CD8-positive, alpha-beta memory T cell (primary cell): ENCODE results near the gene TTLL6. TPM values are rescaled to one million over a fixed set of nuclear protein-coding genes. Genes with fewer than 3 reads are reported as not detected.

Experiments used
- CTCF ChIA-PET: fragments of 350-600 bp; sonication (Branson Sonifier 250); formaldehyde crosslinking; loops from one replicate; lab custom pipeline; 2021; ENCODE audit warnings: antibody characterized with exemption; lab: Charles Lee
- POLR2A ChIA-PET: fragments of 350-600 bp; sonication (Branson Sonifier 250); formaldehyde crosslinking; loops from one replicate; lab custom pipeline; 2021; ENCODE audit warnings: antibody characterized with exemption; lab: Charles Lee
- DNase-seq, 5 donors: peaks; one replicate each; pipeline versions ENCODE4 v3.0.0 to v3.0.0-alpha.2; 2020 to 2022; ENCODE audit warnings: mixed read lengths in 1 of 5
- H3K27ac ChIP-seq: one replicate; pipeline ENCODE4 v1.7.0; 2013; ENCODE audit warnings: low read depth, mild to moderate bottlenecking, low read length, moderate library complexity
- H3K27me3 ChIP-seq: 2 replicates; pipeline ENCODE4 v1.7.0; 2013; ENCODE audit warnings: low read length, mild to moderate bottlenecking; ENCODE audit not compliant: insufficient read depth, poor library complexity, severe bottlenecking
- H3K36me3 ChIP-seq: 2 replicates; pipeline ENCODE4 v1.7.0; 2013; ENCODE audit warnings: mild to moderate bottlenecking, low read length, moderate library complexity; ENCODE audit not compliant: insufficient read depth
- H3K4me1 ChIP-seq: 2 replicates; pipeline ENCODE4 v1.7.0; 2013; ENCODE audit warnings: mild to moderate bottlenecking, low read length, moderate library complexity; ENCODE audit not compliant: insufficient read depth
- H3K4me3 ChIP-seq: 2 replicates; pipeline ENCODE4 v1.7.0; 2013; ENCODE audit warnings: mild to moderate bottlenecking, low read length
- H3K9me3 ChIP-seq: 2 replicates; pipeline ENCODE4 v1.7.0; 2013; ENCODE audit warnings: mild to moderate bottlenecking, low read length
- H3K27ac Mint-ChIP-seq, 8 donors: one replicate each; pipeline ENCODE4 v1.8.0; 2020 to 2021; ENCODE audit warnings: mixed read lengths in 8 of 8, mild to moderate bottlenecking in 6 of 8, inconsistent platforms in 3 of 8, moderate library complexity in 3 of 8
- H3K27me3 Mint-ChIP-seq, 2 donors: one replicate each; pipeline ENCODE4 v1.8.0; 2020 to 2021; ENCODE audit warnings: mixed read lengths in 2 of 2, mild to moderate bottlenecking in 1 of 2, moderate library complexity in 1 of 2
- H3K36me3 Mint-ChIP-seq, 3 donors: one replicate each; pipeline ENCODE4 v1.8.0; 2020 to 2021; ENCODE audit warnings: mixed read lengths in 3 of 3, inconsistent platforms in 1 of 3, mild to moderate bottlenecking in 1 of 3
- H3K4me1 Mint-ChIP-seq, 3 donors: one replicate each; pipeline ENCODE4 v1.8.0; 2020 to 2021; ENCODE audit warnings: mixed read lengths in 3 of 3, inconsistent platforms in 1 of 3, mild to moderate bottlenecking in 1 of 3
- H3K4me3 Mint-ChIP-seq, 7 donors: one replicate each; pipeline ENCODE4 v1.8.0; 2020 to 2021; ENCODE audit warnings: mixed read lengths in 7 of 7, mild to moderate bottlenecking in 6 of 7, moderate library complexity in 4 of 7, inconsistent platforms in 2 of 7
- H3K9me3 Mint-ChIP-seq, 5 donors: one replicate each; pipeline ENCODE4 v1.8.0; 2020 to 2022; ENCODE audit warnings: mixed read lengths in 5 of 5, mild to moderate bottlenecking in 3 of 5, moderate library complexity in 2 of 5, inconsistent platforms in 1 of 5
- polyA plus RNA-seq: library from polyadenylated mRNA; unstranded; fragments of 300-500 nt; fragmentation: Illumina TruSeq; gene quantifications from one replicate; pipeline ENCODE4 v1.2.3, GENCODE V29; 2021
- total RNA-seq, 2 experiments: library from RNA; stranded (reverse); gene quantifications; one replicate each; pipeline ENCODE4 v1.2.3, GENCODE V29; 2021

TTLL6 gene
- total RNA-seq = not detected
- not detected for polyA plus RNA-seq

DNA sequence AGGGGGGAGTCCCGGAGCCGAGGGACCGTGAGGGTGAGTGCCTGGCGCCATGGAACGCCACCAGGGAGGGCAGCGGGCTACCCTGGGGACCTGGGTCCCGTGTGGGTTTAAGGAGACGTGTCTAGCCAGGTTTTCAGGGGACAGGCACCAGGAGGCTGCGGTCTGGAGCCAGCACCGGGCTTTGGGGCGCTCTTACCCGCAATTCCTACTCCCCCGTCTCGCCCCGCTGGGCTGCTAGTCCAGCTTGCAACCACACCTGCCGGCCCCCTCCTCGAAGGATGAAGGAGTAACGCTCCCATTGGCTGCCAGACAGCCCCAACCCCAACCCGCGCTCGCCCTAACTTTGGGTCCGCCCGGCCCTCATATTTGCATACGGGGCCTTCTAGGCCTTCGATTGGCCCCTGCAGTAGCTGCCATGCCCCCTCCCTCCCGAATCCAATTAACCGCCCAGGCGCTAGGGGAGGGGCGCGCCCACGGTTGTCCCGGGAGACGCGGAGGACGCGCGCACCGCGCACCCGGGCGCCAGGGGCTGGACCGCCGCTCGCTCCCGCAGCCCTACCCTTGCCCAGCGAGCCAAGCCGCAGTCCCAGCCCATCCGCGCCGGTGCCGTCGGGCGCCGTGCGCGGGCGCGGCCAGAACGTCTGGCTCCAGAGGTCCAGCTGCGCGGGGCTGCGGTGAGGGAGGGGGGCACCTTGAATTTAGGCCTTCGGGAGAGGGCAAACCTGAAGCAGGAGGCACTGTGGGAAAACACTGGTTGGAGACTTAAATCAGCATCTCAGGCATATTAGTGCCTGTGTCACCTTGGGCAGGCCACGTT lies at the start of gene TTLL6:
TTLL6 (minus strand) TSS at position 456 of the 817 bp plus-strand sequence; CDS start at position 299, 157 bp downstream.
- DNase-seq = peak; percentile 67 to 85 (median 75)
- peaks cover 30 to 60% of the 10 kb centered on the region in 2 donors for H3K27me3 Mint-ChIP-seq
- POLR2A ChIA-PET = interaction anchor here (0.7 kb wide), 1 partner anchor 76 kb away, joined by 3 read pairs; no protein-coding TSS in a partner anchor
- H3K36me3 Mint-ChIP-seq = no peaks in the 10 kb centered on the region
- peak within 1 kb of the TSS; percentile 29 to 89 (median 76) for H3K4me3 Mint-ChIP-seq
- peaks cover 13 to 24% (median 14%) of the 10 kb centered on the region in 3 donors for H3K4me1 Mint-ChIP-seq
- H3K9me3 Mint-ChIP-seq = no peaks in the 10 kb centered on the region
- Histone ChIP-seq H3K36me3 (no peaks in the 10 kb centered on the region), H3K4me3 (peak within 1 kb of the TSS; percentile 69), H3K9me3 (no peaks in the 10 kb centered on the region), H3K27ac (no peak within 1 kb of the TSS), H3K4me1 (peaks cover 13% of the 10 kb centered on the region), H3K27me3 (peaks cover 20% of the 10 kb centered on the region)
- CTCF ChIA-PET = interaction anchor here (1.2 to 12.2 kb wide), 5 partner anchors 12 to 67 kb away, joined by 3 to 214 read pairs (median 10); no protein-coding TSS in a partner anchor
- peak within 1 kb of the TSS in 3 of 8 donors; percentile 63 to 90 (median 68) for H3K27ac Mint-ChIP-seq

- POLR2A ChIA-PET = no interaction called here
- CTCF ChIA-PET = interaction anchor here (0.8 to 1.7 kb wide), 4 partner anchors 11 to 24 kb away, joined by 3 to 5 read pairs (median 4); no protein-coding TSS in a partner anchor
- Mint-ChIP-seq H3K4me1 (peaks cover 0 to 4% (median 3%) of the 10 kb centered on the region in 3 donors), H3K27me3 (no peaks in the 10 kb centered on the region), H3K9me3 (no peaks in the 10 kb centered on the region), H3K27ac (peak overlapping the region in 1 of 8 donors; percentile 35), H3K4me3 (no peak overlapping the region), H3K36me3 (peaks cover 15 to 73% (median 36%) of the 10 kb centered on the region in 3 donors)
- Histone ChIP-seq H3K27me3 (no peaks in the 10 kb centered on the region), H3K9me3 (no peaks in the 10 kb centered on the region), H3K4me3 (no peak overlapping the region), H3K27ac (no peak overlapping the region), H3K4me1 (no peaks in the 10 kb centered on the region), H3K36me3 (peaks cover 30% of the 10 kb centered on the region)
- DNase-seq = no peak
Observed at GRCh38 chr17:48860456-48860855, 43.4 kb upstream of the TTLL6 start.

DNA sequence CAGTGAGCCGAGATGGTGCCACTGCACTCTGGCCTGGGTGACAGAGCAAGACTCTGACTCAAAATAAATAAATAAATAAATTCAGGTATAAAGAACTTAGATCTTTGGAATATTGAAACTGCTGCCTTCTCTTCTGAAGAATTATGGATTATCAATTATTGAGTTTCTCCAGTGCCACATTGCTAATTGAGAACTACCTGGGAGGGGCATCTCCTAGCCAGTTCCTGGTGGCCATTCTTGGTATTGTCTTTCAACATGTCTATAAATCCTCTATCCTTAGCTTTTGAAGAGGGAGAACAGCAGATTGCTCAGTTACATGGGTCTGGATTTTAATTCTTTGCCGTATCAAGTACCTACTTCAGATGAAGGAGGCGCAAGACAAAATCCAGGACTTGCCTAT lies 43.0 kb upstream of the TTLL6 start:
- Histone ChIP-seq H3K4me3 (no peak overlapping the region), H3K27ac (no peak overlapping the region), H3K36me3 (peaks cover 35% of the 10 kb centered on the region), H3K9me3 (no peaks in the 10 kb centered on the region), H3K27me3 (no peaks in the 10 kb centered on the region), H3K4me1 (no peaks in the 10 kb centered on the region)
- no peaks in the 10 kb centered on the region for H3K9me3 Mint-ChIP-seq
- DNase-seq = no peak
- H3K36me3 Mint-ChIP-seq = peaks cover 15 to 75% (median 33%) of the 10 kb centered on the region in 3 donors
- ChIA-PET POLR2A (no interaction called here), CTCF (interaction anchor here (0.8 to 1.7 kb wide), 5 partner anchors 11 to 56 kb away, joined by 3 to 5 read pairs (median 3); no protein-coding TSS in a partner anchor)
- no peak overlapping the region for H3K4me3 Mint-ChIP-seq
- H3K4me1 Mint-ChIP-seq = peaks cover 0 to 4% (median 3%) of the 10 kb centered on the region in 3 donors
- H3K27me3 Mint-ChIP-seq = no peaks in the 10 kb centered on the region
- H3K27ac Mint-ChIP-seq = no peak overlapping the region

DNA sequence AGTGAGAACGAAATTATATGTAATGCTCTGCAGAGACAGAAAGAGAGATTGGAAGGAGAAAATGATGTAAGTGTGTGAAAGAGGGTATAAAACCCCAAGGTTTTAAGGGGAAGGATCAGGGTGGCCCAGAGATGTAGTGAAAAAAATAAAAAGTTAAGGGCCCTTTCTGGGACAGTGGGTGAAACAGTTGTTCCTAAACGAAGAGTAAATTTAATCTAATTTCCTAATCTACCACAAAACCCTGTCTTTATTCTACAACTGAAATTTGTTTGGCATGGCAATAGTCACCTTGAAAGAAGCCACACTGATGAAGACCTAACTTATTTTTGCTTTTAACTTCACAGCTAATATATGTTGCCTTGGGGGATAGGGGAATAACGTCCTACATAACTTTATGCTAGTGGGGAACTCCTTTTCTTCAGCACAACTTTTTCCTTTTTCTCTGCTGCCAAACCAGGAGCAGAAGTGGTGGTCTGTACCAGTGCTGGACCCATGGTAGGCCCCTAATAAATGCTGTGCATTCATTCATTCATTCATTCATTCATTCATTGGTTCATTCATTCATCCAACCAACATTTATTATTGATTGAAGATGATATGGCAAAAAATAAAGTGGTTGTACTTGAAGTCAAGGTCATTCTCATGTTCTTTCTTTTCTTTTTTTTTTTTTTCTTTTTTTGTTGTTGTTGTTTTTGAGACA lies 39.2 kb upstream of the TTLL6 start:
- no peaks in the 10 kb centered on the region for H3K9me3 ChIP-seq
- H3K27ac ChIP-seq = no peak overlapping the region
- ChIA-PET POLR2A (interaction anchor here (0.7 kb wide), 1 partner anchor 10 kb away, joined by 5 read pairs; no protein-coding TSS in a partner anchor), CTCF (interaction anchor here (0.8 kb wide), 1 partner anchor 47 kb away, joined by 3 read pairs; no protein-coding TSS in a partner anchor)
- Mint-ChIP-seq H3K27ac (peak overlapping the region in 3 of 8 donors; percentile 3 to 19 (median 6)), H3K4me1 (peaks cover 0 to 6% (median 3%) of the 10 kb centered on the region in 3 donors), H3K9me3 (no peaks in the 10 kb centered on the region), H3K27me3 (no peaks in the 10 kb centered on the region), H3K4me3 (no peak overlapping the region), H3K36me3 (peaks cover 8 to 75% (median 24%) of the 10 kb centered on the region in 3 donors)
- no peaks in the 10 kb centered on the region for H3K27me3 ChIP-seq
- no peak for DNase-seq
- no peak overlapping the region for H3K4me3 ChIP-seq
- H3K4me1 ChIP-seq = no peaks in the 10 kb centered on the region
- H3K36me3 ChIP-seq = peaks cover 31% of the 10 kb centered on the region

DNA sequence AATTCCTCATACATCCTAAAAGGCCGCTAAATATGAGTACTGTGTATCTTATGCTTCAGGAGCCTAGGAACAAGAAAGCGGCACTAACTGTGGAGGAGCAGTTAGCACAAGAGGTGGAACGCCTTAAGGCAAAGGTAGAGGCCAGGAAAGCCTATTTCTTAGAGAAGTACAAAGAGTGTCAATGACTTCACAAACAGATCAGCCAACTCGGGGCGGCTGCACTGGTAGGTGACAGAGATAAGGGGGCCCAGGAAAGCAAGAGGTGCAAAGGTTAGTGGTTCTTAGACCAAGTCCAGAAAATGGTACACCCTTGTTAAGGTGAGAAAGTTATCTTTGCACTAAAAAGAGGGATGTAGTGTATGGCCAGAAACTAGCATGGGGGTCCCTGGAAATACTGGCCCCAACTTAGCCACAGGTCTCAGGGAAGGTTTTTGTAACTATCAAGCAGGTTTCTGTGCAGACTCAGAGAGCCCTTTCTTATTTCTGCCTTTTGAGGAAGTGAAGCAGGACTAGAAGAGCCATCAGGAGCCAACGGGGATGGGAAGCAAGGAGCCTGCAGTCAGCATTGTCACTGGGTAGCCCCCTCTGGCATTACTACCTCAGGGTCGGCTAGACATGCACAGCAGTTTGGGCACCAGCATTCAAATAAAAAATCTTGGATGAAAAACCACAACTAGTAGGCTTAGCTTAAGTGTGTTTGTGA lies 37.9 kb upstream of the TTLL6 start:
- H3K4me3 ChIP-seq = no peak overlapping the region
- no peak for DNase-seq
- Mint-ChIP-seq H3K9me3 (no peaks in the 10 kb centered on the region), H3K4me1 (peaks cover 3 to 13% (median 12%) of the 10 kb centered on the region in 3 donors), H3K4me3 (no peak overlapping the region), H3K36me3 (peaks cover 0 to 71% (median 14%) of the 10 kb centered on the region in 3 donors), H3K27ac (peak overlapping the region in 2 of 8 donors; percentile 56 to 89), H3K27me3 (no peaks in the 10 kb centered on the region)
- no peaks in the 10 kb centered on the region for H3K4me1 ChIP-seq
- H3K27ac ChIP-seq = no peak overlapping the region
- ChIA-PET CTCF (interaction anchor here (1.1 kb wide), 1 partner anchor 46 kb away, joined by 3 read pairs; no protein-coding TSS in a partner anchor), POLR2A (no interaction called here)
- H3K27me3 ChIP-seq = no peaks in the 10 kb centered on the region
- H3K9me3 ChIP-seq = no peaks in the 10 kb centered on the region
- peaks cover 30% of the 10 kb centered on the region for H3K36me3 ChIP-seq

GRCh38 chr17:48850792-48851323 lies 33.8 kb upstream of the TTLL6 start:
- Mint-ChIP-seq H3K27me3 (no peaks in the 10 kb centered on the region), H3K36me3 (peaks cover 4 to 82% (median 27%) of the 10 kb centered on the region in 3 donors), H3K4me3 (no peak overlapping the region), H3K9me3 (no peaks in the 10 kb centered on the region), H3K27ac (peak overlapping the region in 2 of 8 donors; percentile 68 to 69), H3K4me1 (peaks cover 3 to 10% (median 9%) of the 10 kb centered on the region in 3 donors)
- no peak overlapping the region for H3K4me3 ChIP-seq
- no peaks in the 10 kb centered on the region for H3K4me1 ChIP-seq
- no peak overlapping the region for H3K27ac ChIP-seq
- ChIA-PET CTCF (interaction anchor here (0.6 to 1.2 kb wide), 2 partner anchors 34 to 153 kb away, joined by 3 to 6 read pairs; no protein-coding TSS in a partner anchor), POLR2A (no interaction called here)
- no peaks in the 10 kb centered on the region for H3K27me3 ChIP-seq
- DNase-seq = no peak
- no peaks in the 10 kb centered on the region for H3K9me3 ChIP-seq
- H3K36me3 ChIP-seq = peaks cover 44% of the 10 kb centered on the region
